ENCODE data around the gene DLG2. TPM values are rescaled to one million over a fixed set of nuclear protein-coding genes. Genes with fewer than 3 reads are reported as not detected.
"Not testable (repeated sequence)": the region's sequence is repeated elsewhere in the genome, so short reads cannot be mapped to it uniquely, and the experiment has no call there.

DLG2 gene
- 1 to 10 TPM; 3.4 to 5.3 (median 3.8) TPM for total RNA-seq
- polyA plus RNA-seq = 1 to 10 TPM in 1 of 3 donors, under 1 TPM in 2; 0.23 to 1.3 (median 0.35) TPM
- long read RNA-seq, donor 1, partial matches to known transcripts = 0 of 1 reads
- long read RNA-seq, donor 1, other reads (novel, unspliced or antisense) = 1 of 1 reads
- long read RNA-seq, donor 2, partial matches to known transcripts = 0 of 1 reads
- long read RNA-seq, donor 2, other reads (novel, unspliced or antisense) = 1 of 1 reads

- Histone ChIP-seq H3K9me3 (no peaks in the 10 kb centered on the region), H3K27ac (peak within 1 kb of the TSS; percentile 86), H3K36me3 (ENCODE audit: insufficient read depth in 1 of 2, low read depth in 1 of 2) (peaks cover 0 to 28% of the 10 kb centered on the region in 2 donors), H3K4me3 (peak within 1 kb of the TSS; percentile 89), H3K4me1 (peaks cover 28% of the 10 kb centered on the region), H3K27me3 (ENCODE audit: insufficient read depth in 3 of 3, low read length in 2 of 3) (no peaks in the 10 kb centered on the region)
- ATAC-seq (peak; percentile 55 to 79 (median 61)), DNase-seq (no peak)
- 0 to 1% (median 0%) methylated on average over 23 of the region's 23 CpGs for WGBS, 3 donors
- intact Hi-C loops (cut with DNase I) = loop anchor here in 1 of 2 donors (5.0 kb wide), 1 partner anchor 35 kb away; no protein-coding TSS in a partner anchor
- TF ChIP-seq CTCF (IDR thresholded peaks at IDR 0.05) = no peak
These were observed at the start of gene DLG2 for GRCh38 chr11:85627332-85627997. TSS of gene DLG2 (minus strand) at chr11:85627344.

- 93 to 97% (median 95%) methylated on average over 3 of the region's 3 CpGs for WGBS, 3 donors
These were observed 46.2 kb upstream of the DLG2 start for GRCh38 chr11:85673393-85673792.

GRCh38 chr11:85672105-85672902 is 45.2 kb upstream of the DLG2 start:
- Histone ChIP-seq H3K4me1 (no peaks in the 10 kb centered on the region), H3K4me3 (no peak overlapping the region), H3K27me3 (ENCODE audit: insufficient read depth in 3 of 3, low read length in 2 of 3) (no peaks in the 10 kb centered on the region), H3K36me3 (ENCODE audit: insufficient read depth in 1 of 2, low read depth in 1 of 2) (no peaks in the 10 kb centered on the region), H3K9me3 (no peaks in the 10 kb centered on the region), H3K27ac (no peak overlapping the region)
- intact Hi-C loops (cut with DNase I) = no loop called here
- ATAC-seq = no peak
- TF ChIP-seq CTCF (IDR thresholded peaks at IDR 0.05) = no peak
- DNase-seq = no peak
- 89 to 90% (median 89%) methylated on average over 8 of the region's 8 CpGs for WGBS, 3 donors

More at GRCh38 chr11:85673393-85673792, 46.2 kb upstream of the DLG2 start:
- ATAC-seq (no peak), DNase-seq (no peak)
- Histone ChIP-seq H3K36me3 (ENCODE audit: insufficient read depth in 1 of 2, low read depth in 1 of 2) (no peaks in the 10 kb centered on the region), H3K9me3 (no peaks in the 10 kb centered on the region), H3K4me1 (no peaks in the 10 kb centered on the region), H3K27me3 (ENCODE audit: insufficient read depth in 3 of 3, low read length in 2 of 3) (no peaks in the 10 kb centered on the region), H3K4me3 (no peak overlapping the region), H3K27ac (no peak overlapping the region)
- TF ChIP-seq CTCF (IDR thresholded peaks at IDR 0.05) = no peak
- intact Hi-C loops (cut with DNase I) = no loop called here

GRCh38 chr11:85670949-85671663 is 44.0 kb upstream of the DLG2 start:
- ATAC-seq; intact Hi-C loops (cut with DNase I); DNase-seq; H3K36me3 ChIP-seq (ENCODE audit: insufficient read depth in 1 of 2, low read depth in 1 of 2); H3K27ac ChIP-seq; H3K4me3 ChIP-seq; H3K9me3 ChIP-seq; H3K4me1 ChIP-seq; H3K27me3 ChIP-seq (ENCODE audit: insufficient read depth in 3 of 3, low read length in 2 of 3): not testable (repeated sequence)
